ENCODE results near the gene VPS4A.
A peak's percentile ranks its signal among the peaks of the same experiment; 100 is the strongest.

VPS4A gene

DNA sequence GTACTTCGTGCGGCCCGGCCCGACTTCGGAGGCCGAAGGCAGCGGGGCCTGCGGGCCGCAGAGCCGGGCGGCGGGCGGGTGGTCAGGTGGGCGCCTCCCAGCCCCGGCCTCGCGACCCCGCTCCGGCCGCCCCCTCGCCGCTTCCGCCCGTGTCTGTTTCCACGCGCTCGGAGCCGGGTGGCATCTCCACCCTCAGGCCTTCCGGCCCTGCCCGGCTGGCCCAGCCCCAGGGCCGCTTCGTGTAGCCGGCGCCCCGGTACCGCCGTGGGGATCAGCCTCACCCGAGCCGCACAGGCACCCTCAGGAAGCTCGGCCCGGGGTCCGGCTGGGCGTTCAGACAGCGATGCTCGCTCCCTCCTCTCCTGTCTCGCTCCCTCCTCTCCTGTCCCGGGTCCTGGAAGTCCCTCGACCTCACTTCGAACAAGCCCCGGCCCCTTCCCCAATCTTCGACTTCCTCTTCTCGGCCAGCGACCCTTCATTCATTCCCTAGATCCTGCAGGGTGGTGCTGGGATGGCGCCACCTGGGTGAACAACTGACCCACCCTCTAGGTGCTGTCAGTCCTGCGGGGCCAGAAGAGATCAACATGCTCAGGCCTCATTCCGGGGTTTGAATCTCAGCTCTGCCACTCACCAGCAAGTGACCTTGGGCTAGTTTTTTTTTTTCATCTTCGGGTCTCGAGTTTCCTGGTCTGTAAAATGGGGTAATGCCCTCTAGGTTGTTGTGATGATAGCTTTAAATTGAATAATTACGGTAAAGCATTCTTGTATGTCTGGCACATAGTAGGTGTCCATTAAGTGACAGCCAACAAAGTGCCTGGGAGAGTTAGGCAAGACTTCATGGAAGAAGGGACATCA, 610 bp downstream of the VPS4A start:
- H3K4me3 ChIP-seq (ENCODE audit: low read depth, low read length) = peak overlapping the region; percentile 92
- DNase-seq = peak; percentile 50
- TF ChIP-seq, protein P1, sequence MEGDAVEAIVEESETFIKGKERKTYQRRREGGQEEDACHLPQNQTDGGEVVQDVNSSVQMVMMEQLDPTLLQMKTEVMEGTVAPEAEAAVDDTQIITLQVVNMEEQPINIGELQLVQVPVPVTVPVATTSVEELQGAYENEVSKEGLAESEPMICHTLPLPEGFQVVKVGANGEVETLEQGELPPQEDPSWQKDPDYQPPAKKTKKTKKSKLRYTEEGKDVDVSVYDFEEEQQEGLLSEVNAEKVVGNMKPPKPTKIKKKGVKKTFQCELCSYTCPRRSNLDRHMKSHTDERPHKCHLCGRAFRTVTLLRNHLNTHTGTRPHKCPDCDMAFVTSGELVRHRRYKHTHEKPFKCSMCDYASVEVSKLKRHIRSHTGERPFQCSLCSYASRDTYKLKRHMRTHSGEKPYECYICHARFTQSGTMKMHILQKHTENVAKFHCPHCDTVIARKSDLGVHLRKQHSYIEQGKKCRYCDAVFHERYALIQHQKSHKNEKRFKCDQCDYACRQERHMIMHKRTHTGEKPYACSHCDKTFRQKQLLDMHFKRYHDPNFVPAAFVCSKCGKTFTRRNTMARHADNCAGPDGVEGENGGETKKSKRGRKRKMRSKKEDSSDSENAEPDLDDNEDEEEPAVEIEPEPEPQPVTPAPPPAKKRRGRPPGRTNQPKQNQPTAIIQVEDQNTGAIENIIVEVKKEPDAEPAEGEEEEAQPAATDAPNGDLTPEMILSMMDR (IDR thresholded peaks at IDR 0.05; ENCODE audit: low read depth, low read length) = peak; percentile 32

DNA sequence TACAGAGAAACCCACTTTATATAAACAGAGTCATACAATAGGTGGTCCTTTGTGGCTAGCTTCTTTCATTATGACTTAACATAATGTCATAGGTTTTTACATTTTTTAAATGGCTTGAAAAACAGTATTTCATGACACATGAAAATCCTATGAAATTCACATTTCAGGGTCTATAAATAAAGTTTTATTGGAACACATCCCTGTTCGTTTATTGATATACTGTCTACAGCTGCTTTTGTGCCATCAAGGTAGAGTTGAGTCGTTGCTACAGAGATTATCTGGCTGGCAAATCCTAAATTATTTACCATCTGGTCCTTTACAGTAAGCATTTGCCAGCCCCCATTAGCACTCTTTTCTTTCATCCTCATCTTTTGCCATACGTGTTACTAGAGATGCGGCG, 2.3 kb downstream of the VPS4A start:
- H3K36me3 ChIP-seq = peaks cover 50% of the 10 kb centered on the region

More for the DNA sequence above, 610 bp downstream of the VPS4A start:
- peaks cover 4% of the 10 kb centered on the region; the same call in 1 of the 2 replicates for H3K4me1 ChIP-seq
- H3K36me3 ChIP-seq = peaks cover 39% of the 10 kb centered on the region
- no peaks in the 10 kb centered on the region for H3K27me3 ChIP-seq
- H3K9me3 ChIP-seq = no peaks in the 10 kb centered on the region

DNA sequence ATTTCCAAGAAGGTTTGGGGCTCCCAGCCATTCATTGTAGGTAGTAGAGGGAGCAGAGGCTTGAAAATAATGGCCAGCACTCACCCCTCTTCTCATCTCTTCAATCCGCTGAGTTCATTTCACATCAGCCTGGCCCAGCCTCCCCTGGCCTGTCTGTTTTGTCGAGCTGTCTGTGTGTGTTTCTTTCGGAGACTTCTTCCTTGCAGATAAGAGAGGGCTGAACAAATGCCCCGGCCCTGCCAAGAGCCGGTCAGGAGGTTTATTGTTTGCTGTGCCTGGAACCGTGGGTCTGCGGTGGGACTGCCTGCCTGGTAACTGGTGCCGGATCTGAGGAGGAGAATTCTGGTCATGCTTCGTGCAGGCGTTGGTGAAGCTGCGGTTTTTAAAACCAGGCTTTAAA, 3.4 kb downstream of the VPS4A start:
- peaks cover 4% of the 10 kb centered on the region; the same call in 1 of the 2 replicates for H3K4me1 ChIP-seq
- H3K27me3 ChIP-seq = no peaks in the 10 kb centered on the region
- no peak for DNase-seq
- TF ChIP-seq, protein P1 (IDR thresholded peaks at IDR 0.05; ENCODE audit: low read depth, low read length) = no peak
- H3K9me3 ChIP-seq = no peaks in the 10 kb centered on the region
- H3K36me3 ChIP-seq = peaks cover 61% of the 10 kb centered on the region
- no peak overlapping the region for H3K4me3 ChIP-seq (ENCODE audit: low read depth, low read length)

More for the DNA sequence above, 2.3 kb downstream of the VPS4A start:
- Histone ChIP-seq H3K9me3 (no peaks in the 10 kb centered on the region), H3K4me3 (ENCODE audit: low read depth, low read length) (no peak overlapping the region), H3K27me3 (no peaks in the 10 kb centered on the region), H3K4me1 (peaks cover 4% of the 10 kb centered on the region; the same call in 1 of the 2 replicates)
- TF ChIP-seq, protein P1 (IDR thresholded peaks at IDR 0.05; ENCODE audit: low read depth, low read length) = no peak
- DNase-seq = no peak

DNA sequence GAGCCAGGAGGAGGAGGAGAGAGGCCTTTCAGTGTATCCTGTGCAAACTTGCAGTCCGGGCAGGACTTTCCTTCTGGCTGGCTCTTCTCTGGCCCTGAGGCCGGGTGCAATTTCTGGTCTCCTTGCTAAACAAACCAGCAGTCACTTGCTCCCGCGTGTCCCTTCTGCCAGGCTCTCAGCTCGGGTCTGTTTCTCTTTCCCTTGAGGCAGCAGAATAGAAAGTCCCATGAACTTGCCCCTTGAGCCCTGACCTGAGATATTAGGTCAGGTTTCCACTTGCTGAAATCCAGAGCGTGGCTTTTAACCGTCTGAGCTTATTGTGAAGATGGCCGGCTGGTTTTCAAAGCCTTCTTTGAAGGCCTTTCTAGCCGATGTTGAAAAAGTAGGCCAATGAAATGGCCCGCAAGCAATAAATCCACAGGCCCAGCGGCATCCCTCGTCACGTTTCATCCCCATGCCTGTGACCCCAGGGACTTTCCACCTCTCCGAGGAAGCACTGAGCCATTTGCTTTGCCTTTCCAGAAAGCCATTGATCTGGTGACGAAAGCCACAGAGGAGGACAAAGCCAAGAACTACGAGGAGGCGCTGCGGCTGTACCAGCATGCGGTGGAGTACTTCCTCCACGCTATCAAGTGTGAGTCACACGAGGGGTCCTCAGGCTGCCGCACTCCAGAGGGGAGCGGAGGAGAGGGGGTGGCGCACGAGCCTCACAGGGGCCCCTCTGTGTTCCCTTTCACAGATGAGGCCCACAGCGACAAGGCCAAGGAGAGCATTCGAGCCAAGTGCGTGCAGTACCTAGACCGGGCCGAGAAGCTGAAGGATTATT, 4.5 kb downstream of the VPS4A start:
- TF ChIP-seq, protein P1 (IDR thresholded peaks at IDR 0.05; ENCODE audit: low read depth, low read length) = no peak
- Histone ChIP-seq H3K27me3 (no peaks in the 10 kb centered on the region), H3K9me3 (no peaks in the 10 kb centered on the region), H3K4me1 (peaks cover under 1% of the 10 kb centered on the region; the same call in 1 of the 2 replicates), H3K4me3 (ENCODE audit: low read depth, low read length) (no peak overlapping the region), H3K36me3 (peaks cover 72% of the 10 kb centered on the region)
- no peak for DNase-seq

DNA sequence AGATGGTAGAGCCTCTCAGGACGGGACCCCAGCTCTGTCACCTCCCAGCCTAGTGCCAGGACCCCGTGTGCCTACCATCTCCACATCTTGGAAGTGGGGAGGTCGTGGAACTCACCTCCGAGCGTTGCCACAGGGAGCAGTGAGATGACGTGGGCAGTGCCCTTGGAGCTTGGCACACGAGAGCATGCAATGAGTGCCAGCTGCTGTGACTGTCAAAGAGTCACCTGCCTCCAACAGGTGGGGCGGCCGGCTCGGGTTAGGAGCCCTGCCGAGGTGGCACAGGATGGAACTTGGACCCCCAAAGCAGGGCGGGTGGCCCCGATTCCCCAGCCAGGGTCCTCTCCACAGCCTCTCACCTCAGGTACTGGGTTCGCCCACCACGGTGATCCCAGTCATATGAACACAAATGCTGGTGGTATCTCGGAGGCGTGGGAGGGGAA, 5.5 kb downstream of the VPS4A start:
- H3K27me3 ChIP-seq = no peaks in the 10 kb centered on the region
- H3K9me3 ChIP-seq = no peaks in the 10 kb centered on the region
- H3K36me3 ChIP-seq = peaks cover 78% of the 10 kb centered on the region
- no peak overlapping the region for H3K4me3 ChIP-seq (ENCODE audit: low read depth, low read length)
- TF ChIP-seq, protein P1 (IDR thresholded peaks at IDR 0.05; ENCODE audit: low read depth, low read length) = no peak
- H3K4me1 ChIP-seq = no peaks in the 10 kb centered on the region
- DNase-seq = no peak

Measured in BE2C (cell line).